Epidermal melanocyte (primary cell): ENCODE measurements around the gene TLR10.
A peak's percentile ranks its signal among the peaks of the same experiment; 100 is the strongest.
"Not testable (repeated sequence)": the region's sequence is repeated elsewhere in the genome, so short reads cannot be mapped to it uniquely, and the experiment has no call there.

Experiments used
- DNase-seq: peaks from one replicate; pipeline ENCODE4 v3.0.0; 2011; ENCODE audit warnings: low spot score; ENCODE audit not compliant: insufficient read length

The TLR10 gene

DNA sequence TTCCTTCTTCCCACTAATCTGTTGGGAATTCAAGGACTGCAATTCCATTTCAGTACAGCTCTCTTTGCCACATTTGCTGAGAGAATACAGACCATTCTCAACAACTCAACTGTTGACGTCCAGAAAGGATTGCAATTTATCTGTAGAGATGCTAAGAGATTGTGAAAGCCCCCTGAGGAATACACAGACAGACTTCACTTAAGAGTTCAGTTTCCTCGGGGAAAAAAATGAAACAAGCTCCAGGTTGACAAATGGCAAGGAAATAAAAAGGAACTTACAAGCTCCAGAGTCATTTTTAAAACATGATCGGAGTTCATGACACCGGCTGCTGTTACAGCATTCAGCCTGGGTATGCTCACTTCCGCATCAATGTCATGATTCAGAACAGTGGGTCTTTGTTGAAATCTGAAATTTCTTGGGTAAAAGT lies 13.8 kb downstream of the TLR10 start:
- DNase-seq: no peak

DNA sequence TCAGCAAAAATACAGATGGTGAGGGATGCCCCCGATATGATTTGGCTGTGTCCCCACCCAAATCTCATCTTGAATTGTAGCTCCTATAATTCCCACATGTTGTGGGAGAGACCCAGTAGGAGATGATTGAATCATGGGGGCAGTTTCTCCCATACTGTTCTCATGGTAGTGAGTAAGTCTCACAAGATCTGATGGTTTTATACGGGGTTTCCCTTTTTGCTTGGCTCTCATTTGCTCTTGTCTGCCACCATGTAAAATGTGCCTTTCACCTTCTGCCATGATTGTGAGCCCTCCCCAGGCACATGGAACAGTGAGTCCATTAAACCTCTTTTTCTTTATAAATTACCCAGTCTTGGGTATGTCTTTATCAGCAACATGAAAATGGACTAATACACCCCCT lies 15.8 kb downstream of the TLR10 start:
- not testable (repeated sequence) for DNase-seq

DNA sequence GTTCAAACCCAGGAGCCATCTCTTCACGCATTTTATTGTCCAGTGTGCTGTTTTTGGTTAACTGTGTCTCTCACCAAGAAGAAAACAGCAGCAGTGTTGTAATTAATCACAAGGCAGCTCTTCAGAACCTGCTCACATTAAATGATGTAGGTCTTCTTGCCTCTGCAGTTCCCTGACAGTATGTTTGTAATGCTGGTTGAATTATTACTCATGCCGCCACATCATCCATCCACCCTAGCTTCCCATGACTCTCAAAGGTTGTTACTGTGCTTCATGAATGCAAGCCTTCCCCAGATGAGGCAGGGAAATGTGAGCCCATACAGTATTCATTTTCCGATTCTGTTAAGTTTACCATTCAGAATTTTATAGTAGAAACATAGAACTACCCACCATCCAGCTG lies 17.4 kb downstream of the TLR10 start:
- DNase-seq: no peak

DNA sequence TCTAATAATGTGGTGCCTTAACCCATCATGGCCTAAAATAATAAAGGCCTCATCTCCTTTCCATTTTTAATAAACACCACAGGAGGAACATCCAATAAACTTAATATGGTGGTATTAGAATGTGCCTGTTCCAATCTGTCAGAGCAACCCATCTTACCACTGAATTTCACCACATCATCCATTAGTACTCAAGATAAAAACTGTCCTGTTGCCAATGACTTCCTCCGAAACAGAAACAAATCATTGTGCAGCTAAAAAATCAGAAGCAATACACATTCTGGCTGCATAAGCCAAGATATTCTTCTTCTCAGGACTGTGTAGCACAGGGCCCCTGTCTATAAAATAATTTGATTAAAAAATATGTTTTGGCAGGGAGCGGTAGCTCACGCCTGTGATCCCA lies 18.5 kb downstream of the TLR10 start:
- no peak for DNase-seq

DNA sequence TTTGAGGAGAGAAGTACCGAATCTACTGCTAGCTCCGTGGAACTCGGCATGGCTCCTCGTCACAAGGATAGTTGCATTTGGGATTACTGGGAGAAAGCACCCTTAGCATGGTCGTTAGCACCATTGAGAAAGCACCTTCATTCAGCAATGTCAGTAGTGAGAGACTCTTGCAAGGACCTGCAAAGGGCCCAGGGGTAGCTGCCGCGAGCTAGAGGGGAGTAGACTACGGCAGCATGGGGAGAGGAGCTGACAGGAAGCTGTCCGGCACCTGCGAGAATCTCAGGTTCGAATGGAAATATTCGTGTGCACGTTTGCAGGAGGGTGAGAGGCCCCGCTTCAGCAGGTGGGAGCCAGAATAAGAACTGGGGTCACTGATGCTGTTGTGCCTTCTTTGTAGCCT lies 20.2 kb downstream of the TLR10 start:
- no peak for DNase-seq

DNA sequence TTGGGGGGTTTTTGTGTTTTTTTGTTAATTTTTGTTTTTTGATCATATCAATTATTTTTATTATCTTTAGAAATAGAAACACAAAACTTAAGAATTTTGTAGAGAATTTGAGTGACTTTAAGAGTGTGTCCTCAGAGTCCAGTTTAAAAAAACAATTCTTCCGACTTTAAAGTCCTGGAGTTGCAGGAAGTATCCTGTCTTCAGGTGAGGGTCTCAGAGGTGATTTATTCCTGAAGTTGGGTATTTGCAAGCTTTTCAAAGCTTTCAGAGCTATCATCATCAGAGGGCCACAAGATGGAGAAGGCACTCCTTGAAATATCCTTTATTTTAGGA lies 23.0 kb downstream of the TLR10 start:
- no peak for DNase-seq

DNA sequence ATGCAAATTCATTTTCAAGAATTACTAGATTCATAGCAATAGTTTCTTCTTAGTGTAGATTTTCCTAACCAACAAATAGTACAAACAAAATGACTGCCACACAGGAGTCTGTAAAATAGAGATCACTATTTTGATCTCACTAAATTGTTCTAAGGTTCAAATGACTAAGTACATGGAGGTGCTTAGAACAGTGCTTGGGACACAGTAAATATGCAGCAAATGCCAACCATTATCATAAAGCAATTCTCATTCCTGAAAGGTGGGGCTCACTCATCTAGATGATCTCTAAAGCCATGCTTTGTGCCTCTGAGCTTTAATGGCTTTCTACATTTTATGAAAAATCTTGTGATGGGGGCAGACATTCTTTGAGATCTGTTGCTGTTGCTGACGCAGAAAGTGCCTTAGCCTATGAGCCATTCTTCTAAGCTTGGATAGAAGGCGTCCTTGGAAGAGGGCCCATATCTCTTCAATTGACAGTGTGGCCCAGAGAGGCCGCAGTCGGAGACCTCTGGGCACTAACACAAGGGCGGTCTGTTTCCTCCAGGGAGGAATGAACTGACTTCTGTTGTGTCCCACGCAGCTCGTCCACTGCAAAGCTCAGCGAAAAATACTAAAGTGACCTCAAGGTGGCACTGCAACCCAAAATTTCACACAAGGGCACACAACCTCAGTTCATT lies 23.5 kb downstream of the TLR10 start:
- DNase-seq: peak; percentile 54

DNA sequence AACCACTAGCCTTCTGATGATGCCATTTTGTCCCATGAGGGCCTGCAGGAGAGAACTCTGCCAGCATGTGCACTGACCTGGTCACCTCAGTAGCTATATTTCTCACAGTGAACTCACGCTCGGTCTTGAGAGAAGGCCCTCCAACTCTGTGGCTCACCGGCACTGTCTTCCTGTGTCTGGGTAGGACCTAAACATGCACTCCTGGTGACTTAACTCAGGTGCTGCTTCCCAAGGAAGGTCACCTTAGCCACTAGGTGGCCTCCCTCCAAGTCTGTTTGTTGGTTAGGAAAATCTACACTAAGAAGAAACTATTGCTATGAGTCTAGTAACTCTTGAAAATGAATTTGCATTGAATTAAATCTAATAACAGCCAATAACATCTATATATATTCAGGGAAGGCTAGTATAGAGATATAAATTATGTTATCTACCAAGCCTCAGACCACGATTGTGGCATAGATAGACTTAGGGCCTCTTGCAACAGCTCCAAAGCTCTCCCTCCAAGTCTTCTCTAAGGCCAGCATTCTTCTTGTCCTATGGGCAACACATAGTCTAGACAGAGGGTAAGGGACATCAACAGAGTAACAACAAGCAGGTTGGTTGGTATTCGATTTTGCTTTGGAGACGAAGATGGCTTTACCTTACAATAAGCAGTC lies 24.7 kb downstream of the TLR10 start:
- DNase-seq: no peak

DNA sequence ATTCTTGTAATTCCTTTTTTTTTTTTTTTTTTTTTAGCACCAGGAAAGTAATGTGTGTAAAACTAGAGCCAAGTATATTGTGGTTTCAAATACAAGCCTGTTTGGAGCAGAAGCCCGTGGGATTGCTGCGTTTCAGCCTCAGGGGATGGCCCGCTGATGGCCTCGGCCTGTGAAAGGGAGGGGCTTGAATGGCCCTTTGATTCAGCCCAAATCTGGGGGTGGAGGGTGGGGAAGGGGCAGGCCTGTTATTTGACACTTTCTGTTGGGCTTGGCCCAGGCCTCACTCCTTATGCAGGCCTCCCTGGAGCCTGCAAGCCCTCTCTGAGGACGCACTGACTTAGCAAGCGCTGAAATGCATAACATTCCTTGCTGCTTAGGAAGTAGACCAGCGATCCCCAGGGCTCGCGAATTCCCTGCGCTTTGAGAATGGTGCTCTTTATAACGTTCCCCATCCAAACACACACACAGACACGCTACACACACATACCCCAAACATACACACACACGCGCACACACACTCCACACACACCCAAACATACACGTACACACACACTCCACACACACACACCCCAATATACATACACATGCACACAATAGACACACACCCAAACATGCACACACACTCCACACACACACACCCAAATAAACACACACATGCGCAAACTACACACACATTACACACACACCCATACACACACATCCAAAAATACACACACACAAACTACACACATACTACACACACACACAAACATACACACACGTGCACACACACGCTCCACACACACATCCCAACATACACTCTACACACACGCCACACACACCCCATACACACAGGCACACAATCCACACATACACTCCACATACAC lies 29.6 kb downstream of the TLR10 start:
- peak; percentile 75 for DNase-seq

DNA sequence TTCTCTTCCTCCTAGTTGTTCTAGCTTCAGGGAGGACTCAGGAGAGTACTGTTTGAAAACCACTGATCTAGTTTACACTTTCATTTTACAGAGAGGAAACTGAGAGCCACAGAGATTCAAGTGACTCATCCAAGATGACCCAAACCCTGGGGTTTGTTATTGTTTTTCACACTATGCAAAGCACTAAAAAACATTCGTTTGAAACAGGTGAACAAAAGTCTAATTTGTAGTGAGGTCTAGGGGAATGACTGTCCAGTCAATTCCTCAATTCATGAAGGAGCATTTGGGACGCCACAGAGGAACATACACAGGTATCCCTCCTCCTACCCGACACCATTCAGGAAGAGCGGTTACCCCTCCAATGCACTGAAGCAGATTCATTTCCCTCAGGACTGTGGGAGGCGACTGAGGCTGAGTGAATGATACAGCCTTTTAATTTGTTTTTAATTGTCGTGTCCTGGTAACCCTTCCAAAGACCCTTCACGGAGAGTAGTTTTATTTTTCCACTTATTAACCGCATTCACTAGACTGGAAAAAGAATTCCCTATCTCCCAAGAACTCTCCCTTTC lies 30.3 kb downstream of the TLR10 start:
- no peak for DNase-seq

DNA sequence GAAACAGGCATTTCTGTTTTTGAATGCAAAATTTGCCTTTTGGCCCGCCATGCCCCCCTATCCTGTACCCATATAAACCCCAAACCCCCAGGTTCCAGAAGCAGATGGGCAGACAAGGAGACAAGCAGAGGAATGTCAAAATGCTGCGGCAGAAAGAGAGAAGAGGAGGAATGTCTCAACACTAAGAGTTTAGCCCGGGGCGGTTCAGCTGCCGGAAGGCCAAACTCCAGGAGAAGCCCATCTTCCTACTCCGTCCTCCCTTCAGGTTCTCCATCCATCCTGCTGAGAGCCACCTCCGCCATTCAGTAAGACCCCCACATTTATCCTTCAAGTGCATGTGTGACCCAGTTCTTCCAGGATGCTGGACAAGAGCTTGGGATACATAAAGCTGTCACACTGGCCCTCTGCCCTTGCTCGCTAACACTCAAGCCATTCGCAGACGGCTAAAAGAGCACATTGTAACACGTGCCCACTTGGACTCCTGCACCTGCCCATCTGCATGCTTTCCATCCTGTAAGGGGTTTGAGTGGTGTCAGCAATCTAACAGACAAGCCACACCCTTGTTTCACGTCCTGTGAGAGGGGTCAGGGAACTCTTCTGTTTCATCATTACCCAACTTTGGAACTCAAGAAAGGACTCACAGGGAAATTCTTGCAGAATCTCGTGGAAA lies 31.3 kb downstream of the TLR10 start:
- no peak for DNase-seq

DNA sequence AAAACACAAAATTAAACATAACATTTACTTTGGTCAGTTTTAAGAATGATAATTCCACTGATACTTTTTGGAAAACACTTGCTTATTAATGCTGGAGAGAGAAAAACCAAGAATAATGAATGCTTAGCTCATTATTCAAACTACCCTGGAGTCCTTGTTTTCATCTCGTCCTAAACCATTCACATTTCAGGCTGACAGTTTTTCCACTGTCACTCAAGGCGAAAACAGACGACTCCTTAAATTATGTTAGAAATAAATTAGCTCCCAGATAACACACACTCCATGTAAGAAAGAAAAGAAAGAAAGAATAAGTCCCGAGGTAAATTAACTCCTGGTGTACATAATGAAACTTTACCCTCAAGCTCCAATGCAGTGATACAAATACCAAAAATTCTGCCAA lies 33.5 kb downstream of the TLR10 start:
- DNase-seq: no peak

DNA sequence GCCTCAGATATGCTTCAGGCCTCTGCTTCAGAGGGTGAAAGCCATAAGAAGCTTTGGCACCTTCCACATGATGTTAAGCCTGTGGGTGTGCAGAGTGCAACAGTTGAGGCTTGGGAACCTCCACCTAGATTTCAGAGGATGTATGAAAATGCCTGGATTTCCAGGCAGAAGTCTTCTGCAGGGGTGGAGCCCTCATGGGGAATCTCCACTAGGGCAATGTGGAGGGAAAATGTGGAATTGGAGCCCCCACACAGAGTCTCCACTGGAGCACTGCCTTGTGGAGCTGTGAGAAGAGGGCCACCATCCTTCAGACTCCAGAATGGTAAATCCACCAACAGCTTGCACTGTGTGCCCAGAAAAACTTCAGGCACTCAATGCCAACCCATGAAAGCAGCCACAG lies 35.2 kb downstream of the TLR10 start:
- DNase-seq: no peak

DNA sequence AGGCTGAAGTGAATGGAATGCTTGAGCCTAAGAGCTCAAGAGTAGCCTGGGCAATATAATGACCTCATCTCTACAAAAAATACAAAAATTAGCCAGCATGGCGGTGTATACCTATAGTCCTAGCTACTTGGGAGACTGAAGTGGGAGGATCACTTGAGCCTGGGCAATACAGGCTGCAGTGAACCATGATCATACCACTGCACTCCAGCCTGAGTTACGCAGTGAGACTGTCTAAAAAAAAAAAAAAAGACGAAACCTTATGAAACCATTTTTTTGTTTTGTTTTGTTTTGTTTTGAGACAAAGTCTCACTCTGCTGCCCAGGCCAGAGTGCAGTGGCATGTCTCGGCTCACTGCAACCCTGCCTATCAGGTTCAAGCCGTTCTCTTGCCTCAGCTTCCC lies 36.9 kb downstream of the TLR10 start:
- no peak for DNase-seq

DNA sequence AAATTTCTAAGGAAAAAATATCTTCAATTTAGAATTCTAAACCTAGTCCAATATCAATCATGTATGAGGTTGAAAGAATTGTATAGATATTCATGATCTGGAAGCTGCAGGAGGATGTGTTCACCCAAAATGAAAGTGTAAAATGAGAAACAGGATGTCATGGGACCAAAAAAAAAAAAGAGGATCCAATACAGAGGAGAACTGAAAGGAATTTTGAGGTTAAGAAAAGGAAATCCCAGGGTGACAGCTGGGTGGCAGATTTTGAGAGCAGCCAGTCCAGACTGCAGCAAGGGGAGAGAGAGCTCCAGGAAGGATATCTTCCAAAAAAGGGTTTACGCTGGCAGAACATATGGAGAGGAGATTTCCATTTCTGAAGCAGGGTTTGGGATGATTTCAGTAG lies 38.9 kb downstream of the TLR10 start:
- no peak for DNase-seq

DNA sequence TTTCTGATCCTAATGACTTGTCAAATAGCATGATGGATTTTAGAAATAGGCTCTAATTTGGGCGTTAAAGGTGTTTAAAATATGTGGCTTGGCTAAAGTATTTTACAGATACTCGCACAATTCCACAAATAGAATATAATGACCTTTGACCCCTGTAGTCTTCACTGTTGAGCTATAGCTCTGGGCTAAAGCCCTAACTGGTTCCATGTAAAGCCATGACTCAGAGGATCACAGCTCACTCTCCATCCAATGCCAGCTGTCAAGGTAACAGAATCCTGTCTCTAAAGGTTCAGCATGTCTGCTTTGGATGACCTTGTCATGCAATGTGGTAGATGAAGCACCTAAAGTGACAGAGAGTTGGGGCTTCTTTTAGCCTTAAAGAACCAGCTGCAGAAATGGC lies 42.5 kb downstream of the TLR10 start:
- no peak for DNase-seq

DNA sequence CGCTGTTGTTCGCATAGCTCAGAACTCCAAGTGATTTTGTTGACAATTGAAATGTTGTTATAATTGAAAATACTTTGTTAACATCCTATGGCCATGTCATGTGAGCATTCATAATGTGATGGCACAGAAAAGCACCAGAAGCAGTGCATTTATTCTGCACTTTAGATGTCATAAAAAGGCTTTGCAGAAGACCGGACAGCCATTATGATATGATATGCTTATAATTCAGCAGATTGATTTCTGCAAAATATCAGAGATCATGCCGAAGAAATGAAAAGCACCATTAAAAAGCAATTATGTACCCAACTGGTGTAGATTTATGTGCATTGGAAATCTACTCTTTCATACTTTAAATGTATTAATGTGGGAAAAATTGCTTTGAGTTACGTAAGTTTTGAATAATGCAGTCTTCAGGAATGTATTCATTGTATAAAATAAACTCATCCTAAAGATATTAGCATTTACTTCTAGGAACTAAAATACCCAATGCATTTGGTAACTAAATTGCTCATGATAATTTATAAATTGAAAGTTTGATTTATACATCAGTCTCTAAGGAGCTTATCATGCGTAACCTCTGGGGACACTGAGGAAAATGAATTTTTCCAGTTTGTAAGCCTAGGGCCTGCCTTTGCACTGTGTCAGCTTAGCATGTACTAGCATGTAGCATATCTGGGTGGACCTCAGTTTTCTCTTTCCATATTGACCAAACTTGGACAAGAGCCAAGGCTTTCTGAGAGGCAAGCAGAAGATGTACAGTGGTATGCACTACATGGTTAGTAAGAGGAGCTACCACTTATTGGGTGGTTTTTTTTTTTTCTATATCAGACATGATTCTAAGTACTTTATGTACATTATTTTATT lies 43.6 kb downstream of the TLR10 start:
- DNase-seq: no peak

DNA sequence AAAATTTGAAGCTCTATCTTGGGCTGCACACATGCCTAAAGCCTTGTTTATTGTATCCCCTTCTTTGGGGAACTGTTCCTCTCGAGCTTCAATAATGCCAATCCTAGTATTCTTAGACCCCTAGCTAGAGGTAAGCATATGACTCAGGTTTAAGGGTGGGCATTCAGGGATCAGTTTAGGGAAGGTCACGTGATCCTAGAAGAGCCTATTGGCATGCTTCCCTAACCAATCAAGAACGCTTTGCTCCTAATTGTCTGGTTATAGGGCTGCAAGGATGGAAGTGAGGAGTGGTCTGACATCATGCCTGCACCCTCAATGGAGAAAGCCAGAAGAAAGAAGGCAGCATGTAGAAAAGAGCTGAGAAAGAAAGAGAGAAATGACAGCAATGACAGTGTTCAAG lies 46.9 kb downstream of the TLR10 start:
- no peak for DNase-seq

DNA sequence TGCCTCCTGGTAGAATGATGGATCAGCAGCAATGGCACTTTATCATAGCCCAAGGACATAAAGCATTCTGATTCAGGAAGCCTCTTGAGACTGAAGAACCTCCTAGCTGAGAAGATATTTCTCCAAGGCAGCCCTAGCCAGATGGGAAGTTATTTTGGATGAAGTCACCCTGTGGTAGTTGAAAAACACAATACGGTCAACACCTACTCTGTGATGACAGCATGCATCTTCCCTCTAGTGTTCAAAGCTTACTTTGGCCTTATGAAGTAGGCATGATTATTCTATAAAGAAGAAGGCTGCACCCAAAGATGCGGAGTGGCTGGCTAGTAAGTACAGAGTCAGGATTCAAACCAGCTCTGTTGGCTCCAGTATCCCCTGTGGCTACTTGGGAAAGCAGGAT lies 47.9 kb downstream of the TLR10 start:
- DNase-seq: no peak

DNA sequence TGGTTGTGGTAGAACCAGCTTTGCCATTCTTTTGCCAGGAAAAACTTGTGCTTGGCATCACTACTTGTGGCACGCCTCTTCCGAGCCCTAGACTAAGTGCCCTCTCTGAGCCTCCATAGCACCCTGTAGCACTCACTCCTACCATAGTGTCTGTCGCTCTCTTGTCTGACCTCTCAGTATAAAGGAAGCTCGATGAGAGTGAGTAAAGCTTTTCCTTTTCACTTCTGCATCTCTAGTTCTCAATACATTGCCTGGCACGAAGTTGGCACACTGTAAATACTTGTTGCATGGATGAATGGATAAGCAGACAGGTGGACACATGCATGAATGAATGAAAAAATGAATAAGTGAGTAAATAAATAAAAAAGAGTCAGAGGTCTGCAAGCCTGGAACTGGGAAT lies 48.3 kb downstream of the TLR10 start:
- no peak for DNase-seq

DNA sequence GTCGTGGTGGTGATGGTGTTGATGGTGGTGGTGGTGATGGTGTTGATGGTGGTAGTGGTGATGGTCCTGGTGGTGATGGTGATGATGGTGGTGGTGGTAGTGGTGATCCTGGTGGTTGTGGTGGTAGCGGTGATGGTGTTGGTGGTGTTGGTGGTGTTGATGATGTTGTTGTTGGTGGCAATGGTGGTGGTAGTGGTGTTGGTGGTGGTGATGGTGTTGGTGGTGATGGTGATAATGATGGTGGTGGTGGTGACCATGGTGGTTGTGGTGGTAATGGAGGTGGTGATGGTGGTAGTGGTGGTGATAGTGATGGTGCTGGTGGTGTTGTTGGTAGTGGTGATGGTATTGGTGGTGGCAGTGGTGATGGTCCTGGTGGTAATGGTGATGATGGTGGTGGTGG lies 49.1 kb downstream of the TLR10 start:
- no peak for DNase-seq
